ENCODE data around the gene TPSG1.

GRCh38 chr16:1218061-1218929 is 6.8 kb downstream of the TPSG1 start:
- no peak for TF ChIP-seq CTCF (IDR thresholded peaks at IDR 0.05)
- no peak for TF ChIP-seq POLR2A (IDR thresholded peaks at IDR 0.05)
- TF ChIP-seq EP300 (IDR thresholded peaks at IDR 0.05) = no peak
